ENCODE data around the gene TMEM203. TPM values are rescaled to one million over a fixed set of nuclear protein-coding genes. Genes with fewer than 3 reads are reported as not detected.

Gene TMEM203
- total RNA-seq, 1 donor from 2014 or later, result 36.2 TPM

DNA sequence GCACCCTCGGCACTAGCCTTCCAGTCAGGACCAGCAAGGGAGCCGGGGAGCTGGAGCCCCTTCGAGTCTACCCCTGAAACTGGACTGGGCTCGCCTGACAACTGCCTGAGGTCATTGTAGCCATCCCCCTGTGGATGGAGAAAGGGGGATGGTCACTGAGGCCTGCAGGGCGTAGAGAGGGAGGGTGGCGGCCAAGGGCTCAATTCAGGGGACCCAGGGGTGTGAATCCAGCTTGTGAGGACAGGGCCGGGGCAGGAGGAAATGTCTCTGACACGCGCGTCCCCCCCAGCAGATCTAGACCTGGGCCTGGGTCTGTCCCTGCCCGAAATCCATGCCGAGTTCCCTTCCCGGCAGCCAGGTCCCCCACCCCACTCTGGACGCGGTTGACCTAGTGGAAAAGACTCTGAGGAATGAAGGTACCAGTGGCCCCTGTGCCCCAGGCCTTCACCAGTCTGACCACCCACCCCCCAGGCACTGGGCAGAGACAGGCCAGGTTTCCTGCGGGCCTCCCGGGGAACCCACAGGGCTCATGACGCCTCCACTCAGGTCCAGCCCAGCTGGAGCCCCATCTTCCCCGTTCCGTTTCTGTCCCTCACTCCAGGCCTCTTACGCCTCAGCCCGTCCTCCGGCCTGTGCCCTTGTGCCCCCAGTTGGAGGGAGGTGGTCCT, 26.1 kb upstream of the TMEM203 start:
- Mint-ChIP-seq H3K27me3 (no peaks in the 10 kb centered on the region), H3K9me3 (ENCODE audit: low read depth) (no peaks in the 10 kb centered on the region), H3K4me3 (ENCODE audit: low read depth) (no peak overlapping the region), H3K36me3 (ENCODE audit: insufficient read depth) (no peaks in the 10 kb centered on the region), H3K27ac (no peak overlapping the region), H3K4me1 (ENCODE audit: low read depth) (peaks cover 16% of the 10 kb centered on the region)
- no peak for DNase-seq (ENCODE audit: low spot score, unreplicated experiment)
- TF ChIP-seq CTCF (IDR thresholded peaks at IDR 0.05; ENCODE audit: unreplicated experiment), result no peak

DNA sequence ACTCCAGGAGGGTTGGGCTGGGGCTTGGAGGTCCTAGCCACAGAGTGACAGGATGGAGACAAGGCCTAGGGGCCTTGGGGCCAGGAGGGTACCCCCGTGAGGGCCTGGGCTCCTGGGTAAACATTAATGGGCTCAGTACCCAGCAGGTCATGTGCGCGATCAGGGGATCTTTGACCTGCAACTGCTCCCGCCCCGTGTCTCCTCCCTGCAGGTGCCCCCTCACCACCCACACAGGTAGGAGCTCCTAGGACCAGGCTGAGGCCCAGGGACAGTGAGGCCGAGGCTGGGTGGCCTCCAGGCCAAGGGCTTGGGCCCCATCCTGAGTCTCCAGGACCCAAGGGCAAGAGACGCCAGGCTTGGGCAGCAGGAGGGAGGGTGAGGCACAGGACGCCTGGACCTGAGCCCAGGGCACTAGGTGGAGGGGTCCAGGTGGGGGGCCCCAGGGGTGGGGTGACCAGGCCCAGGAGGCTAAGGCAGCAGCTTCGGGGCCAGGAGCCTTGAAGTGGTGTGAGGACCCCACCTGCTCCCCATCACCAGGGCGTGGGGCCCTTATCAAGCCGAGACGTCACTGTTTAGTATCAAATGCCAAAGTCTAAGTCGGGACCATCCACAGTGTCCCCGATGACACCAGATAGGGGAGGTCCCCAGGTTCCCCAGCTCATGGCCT, 25.4 kb upstream of the TMEM203 start, which contains the start of gene SLC34A3:
Gene SLC34A3, plus strand, starts transcription at position 197 of the 667 bp plus-strand sequence. CDS start 802 bp downstream, outside the sequence.
- H3K36me3 Mint-ChIP-seq (ENCODE audit: insufficient read depth), result no peaks in the 10 kb centered on the region
- no peak for TF ChIP-seq CTCF (IDR thresholded peaks at IDR 0.05; ENCODE audit: unreplicated experiment)
- no peak within 1 kb of the TSS for H3K27ac Mint-ChIP-seq
- no peak for DNase-seq (ENCODE audit: low spot score, unreplicated experiment)
- H3K9me3 Mint-ChIP-seq (ENCODE audit: low read depth), result no peaks in the 10 kb centered on the region
- H3K4me3 Mint-ChIP-seq (ENCODE audit: low read depth), result no peak within 1 kb of the TSS
- no peaks in the 10 kb centered on the region for H3K27me3 Mint-ChIP-seq
- H3K4me1 Mint-ChIP-seq (ENCODE audit: low read depth), result peaks cover 13% of the 10 kb centered on the region

DNA sequence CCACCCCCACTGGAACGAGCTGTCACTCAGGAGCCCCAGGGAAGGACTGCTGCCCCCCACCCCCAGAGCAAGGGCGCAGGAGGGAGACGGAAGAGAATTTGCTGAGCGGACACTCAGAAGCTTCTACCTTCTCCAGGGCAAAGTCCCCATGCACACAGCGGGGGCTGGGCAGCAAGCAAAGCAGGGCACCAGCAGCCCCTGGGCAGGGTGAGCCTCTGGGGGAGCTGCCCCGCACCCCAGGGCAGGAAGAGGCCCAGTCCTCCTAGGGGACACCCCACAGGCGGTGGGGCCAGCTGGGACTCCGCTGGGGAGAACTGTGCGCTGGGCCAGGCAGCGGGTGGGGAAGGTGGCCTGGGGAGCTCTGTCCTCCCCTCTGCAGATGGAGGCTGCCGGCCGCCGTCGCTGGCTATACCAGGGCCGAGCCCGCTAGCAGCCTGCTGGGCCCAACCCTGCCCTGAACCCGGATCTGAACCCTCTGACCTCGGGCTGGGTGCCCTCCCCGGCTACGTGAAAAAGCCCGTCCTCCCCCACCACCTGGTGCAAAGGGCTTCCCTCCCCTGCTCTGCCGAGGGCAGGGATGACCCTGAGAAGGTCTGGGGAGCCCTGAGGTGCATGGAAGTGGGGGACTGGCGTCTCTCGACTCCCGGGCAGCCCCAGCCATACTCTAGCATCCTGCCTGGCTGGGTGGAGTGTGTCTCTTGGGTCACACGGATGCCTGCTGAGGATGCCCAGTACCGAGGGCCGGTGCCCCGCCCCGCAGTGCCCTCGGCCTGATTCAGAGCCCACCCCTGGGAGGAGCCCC, 24.7 kb upstream of the TMEM203 start:
- Mint-ChIP-seq H3K27me3 (no peaks in the 10 kb centered on the region), H3K36me3 (ENCODE audit: insufficient read depth) (no peaks in the 10 kb centered on the region), H3K27ac (no peak overlapping the region), H3K4me1 (ENCODE audit: low read depth) (peaks cover 10% of the 10 kb centered on the region), H3K9me3 (ENCODE audit: low read depth) (no peaks in the 10 kb centered on the region), H3K4me3 (ENCODE audit: low read depth) (no peak overlapping the region)
- TF ChIP-seq CTCF (IDR thresholded peaks at IDR 0.05; ENCODE audit: unreplicated experiment), result no peak
- no peak for DNase-seq (ENCODE audit: low spot score, unreplicated experiment)

DNA sequence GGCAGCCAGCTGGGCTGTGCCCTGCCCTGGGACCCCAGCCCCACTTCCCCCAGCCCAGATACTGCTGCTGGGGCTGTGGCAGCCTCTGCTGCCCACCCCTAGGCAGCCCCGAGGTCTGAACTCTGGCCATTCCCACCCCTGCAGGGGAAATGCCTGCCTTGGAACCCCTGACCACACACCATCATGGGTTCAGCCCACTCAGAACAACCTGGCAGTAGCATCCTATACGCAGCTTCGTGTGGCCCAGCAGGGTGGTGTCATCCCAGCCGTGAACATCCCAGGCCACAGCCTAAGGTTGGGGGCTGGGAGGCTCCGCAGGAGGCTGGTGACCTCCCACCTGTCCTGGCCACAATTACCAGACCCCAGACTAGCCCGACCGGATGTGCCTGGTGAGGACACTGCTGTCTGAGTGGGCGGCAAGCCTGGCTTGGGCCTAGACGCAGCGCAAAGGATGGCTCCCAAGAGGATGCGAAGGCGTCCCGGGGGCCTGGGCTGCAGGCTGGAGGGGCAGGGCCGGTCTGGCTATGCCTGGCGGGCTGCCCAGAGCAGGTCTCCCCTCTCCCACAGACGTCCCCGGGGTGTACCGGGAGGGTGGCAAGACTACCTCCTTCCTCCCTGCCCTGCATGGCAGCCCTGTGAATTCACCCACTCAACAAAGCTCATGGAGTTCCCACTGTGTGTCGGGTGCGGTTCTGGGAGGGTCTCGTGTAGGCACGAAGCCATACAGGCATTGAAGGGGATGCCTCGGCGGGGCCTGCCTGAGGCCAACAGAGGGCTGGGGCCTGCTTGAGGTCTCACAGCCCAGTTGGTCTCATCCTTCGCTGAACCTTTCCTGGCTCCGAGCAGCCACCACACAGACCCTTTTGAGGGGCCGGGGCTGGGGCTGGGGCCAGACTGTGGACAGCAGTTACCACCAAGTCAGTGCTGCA, 23.8 kb upstream of the TMEM203 start:
- no peak for TF ChIP-seq CTCF (IDR thresholded peaks at IDR 0.05; ENCODE audit: unreplicated experiment)
- H3K9me3 Mint-ChIP-seq (ENCODE audit: low read depth), result no peaks in the 10 kb centered on the region
- no peaks in the 10 kb centered on the region for H3K27me3 Mint-ChIP-seq
- no peak overlapping the region for H3K4me3 Mint-ChIP-seq (ENCODE audit: low read depth)
- DNase-seq (ENCODE audit: low spot score, unreplicated experiment), result no peak
- peaks cover 9% of the 10 kb centered on the region for H3K4me1 Mint-ChIP-seq (ENCODE audit: low read depth)
- no peaks in the 10 kb centered on the region for H3K36me3 Mint-ChIP-seq (ENCODE audit: insufficient read depth)
- H3K27ac Mint-ChIP-seq, result no peak overlapping the region
